D721Med (cell line): Measurements from ENCODE around the gene S1PR1.
"Not testable (repeated sequence)": the region's sequence is repeated elsewhere in the genome, so short reads cannot be mapped to it uniquely, and the experiment has no call there.

ENCODE experiments used
- DNase-seq: peaks from one replicate; pipeline ENCODE4 v3.0.0; 2011; ENCODE audit warnings: low spot score; ENCODE audit not compliant: insufficient read length
- FAIRE-seq: peaks from 2 replicates; lab custom pipeline; 2011; peaks lifted over from hg19 to GRCh38; lab: Jason Lieb, UNC
- CTCF ChIP-seq: IDR thresholded peaks from 2 replicates; pipeline ENCODE4 v1.5.1; 2012; ENCODE audit warnings: mild to moderate bottlenecking, control low read depth; ENCODE audit not compliant: insufficient read depth; ENCODE audit errors: missing control alignments

S1PR1 gene

DNA sequence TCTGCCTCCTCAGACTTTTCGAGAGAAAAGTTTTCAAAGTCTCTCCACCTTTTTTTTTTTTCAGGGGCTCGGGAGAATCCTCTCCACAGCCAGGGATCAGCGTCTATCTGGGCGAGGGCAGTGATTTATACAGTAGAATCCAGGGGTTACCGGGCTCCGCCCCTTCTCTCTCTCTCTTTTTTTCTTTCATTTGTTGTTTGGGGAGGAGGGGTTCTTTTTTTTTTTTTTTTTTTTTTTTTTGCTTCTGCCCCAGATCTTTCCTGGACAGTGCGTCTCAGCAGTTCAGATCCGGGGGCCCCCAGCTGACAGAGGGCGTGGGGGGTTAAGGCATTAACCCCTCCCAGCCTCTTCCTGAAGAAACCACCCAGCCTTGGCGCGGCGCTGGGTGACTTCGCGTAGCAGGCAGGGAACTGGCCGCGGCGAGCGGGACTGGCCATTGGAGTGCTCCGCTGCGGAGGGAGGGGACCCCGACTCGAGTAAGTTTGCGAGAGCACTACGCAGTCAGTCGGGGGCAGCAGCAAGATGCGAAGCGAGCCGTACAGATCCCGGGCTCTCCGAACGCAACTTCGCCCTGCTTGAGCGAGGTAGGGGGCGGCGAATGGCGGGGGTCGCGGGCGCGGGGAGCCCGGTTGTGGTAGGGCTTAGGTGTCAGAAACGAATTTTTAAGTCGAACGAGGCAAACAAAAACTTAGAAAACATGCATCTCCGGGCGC is at the start of gene S1PR1:
TSS of gene S1PR1 (plus strand) at position 504 of the 713 bp plus-strand sequence. CDS start 1,966 bp downstream, outside the sequence.
- no peak for TF ChIP-seq CTCF
- no peak for FAIRE-seq
- no peak for DNase-seq

GRCh38 chr1:101187297-101187696 is 49.5 kb upstream of the S1PR1 start:
- no peak for TF ChIP-seq CTCF
- FAIRE-seq (no peak), DNase-seq (no peak)

GRCh38 chr1:101188331-101188730 is 48.5 kb upstream of the S1PR1 start:
- FAIRE-seq = no peak
- no peak for DNase-seq
- no peak for TF ChIP-seq CTCF

DNA sequence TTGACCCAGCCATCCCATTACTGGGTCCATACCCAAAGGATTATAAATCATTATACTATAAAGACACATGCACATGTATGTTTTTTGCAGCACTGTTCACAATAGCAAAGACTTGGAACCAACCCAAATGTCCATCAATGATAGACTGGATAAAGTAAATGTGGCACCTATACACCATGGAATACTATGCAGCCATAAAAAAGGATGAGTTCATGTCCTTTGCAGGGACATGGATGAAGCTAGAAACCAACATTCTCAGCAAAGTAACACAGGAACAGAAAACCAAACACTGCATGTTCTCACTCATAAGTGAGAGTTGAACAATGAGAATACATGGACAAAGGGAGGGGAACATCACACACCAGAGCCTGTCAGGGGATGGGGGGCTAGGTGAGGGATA is 47.9 kb upstream of the S1PR1 start:
- DNase-seq, FAIRE-seq: not testable (repeated sequence)

GRCh38 chr1:101190441-101190840 is 46.4 kb upstream of the S1PR1 start:
- TF ChIP-seq CTCF = no peak
- FAIRE-seq (no peak), DNase-seq (no peak)

- no peak for TF ChIP-seq CTCF
- DNase-seq (no peak), FAIRE-seq (no peak)
Measured at GRCh38 chr1:101191049-101191448, 45.8 kb upstream of the S1PR1 start.

- TF ChIP-seq CTCF = no peak
- FAIRE-seq = no peak
- no peak for DNase-seq
Measured at GRCh38 chr1:101193733-101194169, 43.1 kb upstream of the S1PR1 start.

DNA sequence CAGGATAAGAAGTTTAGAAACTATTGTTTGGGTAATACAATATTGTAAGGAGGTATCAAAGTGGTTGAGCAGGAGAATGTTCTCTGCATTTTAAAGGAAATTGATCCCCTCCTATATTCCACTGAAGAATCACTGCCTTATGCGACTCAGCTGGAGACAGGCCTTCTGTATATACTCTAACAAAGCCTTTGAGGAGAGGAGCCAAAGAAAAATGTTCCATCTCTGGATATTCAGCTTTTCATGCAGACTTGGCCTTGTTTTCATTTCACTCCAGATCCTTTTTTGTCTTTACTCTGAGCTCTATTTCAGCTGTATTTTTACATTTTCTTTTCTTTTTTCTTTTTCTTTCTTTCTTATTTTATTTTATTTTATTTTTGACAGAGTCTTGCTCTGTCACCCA is 42.1 kb upstream of the S1PR1 start:
- no peak for TF ChIP-seq CTCF
- DNase-seq (no peak), FAIRE-seq (no peak)
